Mesenchymal stem cell (in vitro differentiated cells and primary cell): ENCODE measurements around the gene STK32B.

ENCODE experiments used
- DNase-seq: peaks from one replicate; pipeline ENCODE4 v3.0.0-alpha.2; 2013
- H2AFZ ChIP-seq: one replicate; pipeline ENCODE4 v1.6.1; 2013; ENCODE audit warnings: low read depth, mild to moderate bottlenecking, control low read depth, inconsistent platforms, low read length, moderate library complexity
- H2AK5ac ChIP-seq: 2 replicates; pipeline ENCODE4 v1.6.1; 2013; ENCODE audit warnings: low read length, moderate library complexity, mild to moderate bottlenecking, inconsistent platforms; ENCODE audit not compliant: severe bottlenecking
- H2BK120ac ChIP-seq: one replicate; pipeline ENCODE4 v1.6.1; 2013; ENCODE audit warnings: low read depth, mild to moderate bottlenecking, inconsistent platforms, low read length, moderate library complexity
- H2BK12ac ChIP-seq, 2 experiments: one replicate each; pipeline ENCODE4 v1.6.1; 2013; ENCODE audit warnings: inconsistent platforms in 2 of 2, low read length in 2 of 2, mild to moderate bottlenecking in 2 of 2, moderate library complexity in 2 of 2, control low read depth in 1 of 2
- H2BK15ac ChIP-seq: one replicate; pipeline ENCODE4 v1.6.1; 2013; ENCODE audit warnings: mild to moderate bottlenecking, low read depth, inconsistent platforms; ENCODE audit not compliant: poor library complexity, severe bottlenecking
- H2BK5ac ChIP-seq: 2 replicates; pipeline ENCODE4 v1.6.1; 2013; ENCODE audit warnings: low read depth, mild to moderate bottlenecking, low read length, control low read depth, inconsistent platforms; ENCODE audit not compliant: poor library complexity, severe bottlenecking
- H3K14ac ChIP-seq, 2 experiments: one replicate each; pipeline ENCODE4 v1.6.1; 2013; ENCODE audit warnings: inconsistent platforms in 2 of 2, low read length in 2 of 2, control low read depth in 1 of 2, mild to moderate bottlenecking in 1 of 2, moderate library complexity in 1 of 2
- H3K18ac ChIP-seq, 2 experiments: one replicate each; pipeline ENCODE4 v1.6.1; 2013; ENCODE audit warnings: inconsistent platforms in 2 of 2, low read length in 2 of 2, control low read depth in 1 of 2, low read depth in 1 of 2, mild to moderate bottlenecking in 1 of 2
- H3K23ac ChIP-seq, 2 experiments: one replicate each; pipeline ENCODE4 v1.6.1; 2013; ENCODE audit warnings: inconsistent platforms in 2 of 2, low read length in 2 of 2, mild to moderate bottlenecking in 2 of 2, moderate library complexity in 2 of 2, control low read depth in 1 of 2
- H3K27ac ChIP-seq: 2 replicates; pipeline ENCODE4 v1.5.1; 2013; ENCODE audit warnings: mild to moderate bottlenecking, moderate library complexity, low read length, control low read depth, inconsistent platforms; ENCODE audit not compliant: poor library complexity, severe bottlenecking
- H3K27me3 ChIP-seq, 2 experiments: 2 replicates each; pipeline versions ENCODE4 v1.6.1 to v1.7.0; 2013; ENCODE audit warnings: low read length in 2 of 2, mild to moderate bottlenecking in 2 of 2, moderate library complexity in 2 of 2, control low read depth in 1 of 2, inconsistent platforms in 1 of 2; ENCODE audit not compliant: control insufficient read depth in 1 of 2, insufficient read depth in 1 of 2
- H3K36me3 ChIP-seq, 2 experiments: 2 replicates each; pipeline versions ENCODE4 v1.6.1 to v1.7.0; 2013; ENCODE audit warnings: low read length in 2 of 2, control low read depth in 1 of 2, inconsistent platforms in 1 of 2, low read depth in 1 of 2, mild to moderate bottlenecking in 1 of 2; ENCODE audit not compliant: insufficient read depth in 2 of 2, control insufficient read depth in 1 of 2
- H3K4ac ChIP-seq, 2 experiments: one replicate each; pipeline ENCODE4 v1.6.1; 2013; ENCODE audit warnings: inconsistent platforms in 2 of 2, low read length in 2 of 2, mild to moderate bottlenecking in 2 of 2, moderate library complexity in 2 of 2, control low read depth in 1 of 2, low read depth in 1 of 2
- H3K4me1 ChIP-seq: 2 replicates; pipeline ENCODE4 v1.6.1; 2013; ENCODE audit warnings: low read depth, low read length, control low read depth; ENCODE audit not compliant: control insufficient read depth, insufficient read depth
- H3K4me2 ChIP-seq: 2 replicates; pipeline ENCODE4 v1.6.1; 2013; ENCODE audit warnings: low read length, mild to moderate bottlenecking, inconsistent platforms; ENCODE audit not compliant: poor library complexity, severe bottlenecking
- H3K4me3 ChIP-seq, 2 experiments: 2 replicates each; pipeline versions ENCODE4 v1.5.1 to v1.7.0; 2013; ENCODE audit warnings: low read length in 2 of 2, mild to moderate bottlenecking in 2 of 2, control low read depth in 1 of 2, low read depth in 1 of 2; ENCODE audit not compliant: insufficient read depth in 1 of 2
- H3K79me1 ChIP-seq: replicated peaks from 2 replicates; pipeline ENCODE4 v1.6.1; 2013; ENCODE audit warnings: mild to moderate bottlenecking, control low read depth, low read length, inconsistent platforms; ENCODE audit not compliant: poor library complexity, severe bottlenecking
- H3K9ac ChIP-seq: 2 replicates; pipeline ENCODE4 v1.7.0; 2013; ENCODE audit warnings: mild to moderate bottlenecking, low read length, moderate library complexity
- H3K9me3 ChIP-seq: 2 replicates; pipeline ENCODE4 v1.7.0; 2013; ENCODE audit warnings: mild to moderate bottlenecking, low read length; ENCODE audit not compliant: control insufficient read depth
- H4K8ac ChIP-seq: one replicate; pipeline ENCODE4 v1.6.1; 2013; ENCODE audit warnings: inconsistent platforms, mild to moderate bottlenecking, low read length, moderate library complexity
- H4K91ac ChIP-seq: one replicate; pipeline ENCODE4 v1.6.1; 2013; ENCODE audit warnings: mild to moderate bottlenecking, low read length, inconsistent platforms
- WGBS: methylation state at CpG from one replicate; pipeline ENCODE4 v1.1.7; 2013; ENCODE audit warnings: mixed read lengths; 5-methylcytosine and 5-hydroxymethylcytosine counted together

The STK32B gene

GRCh38 chr4:5527211-5527610 is 475.9 kb downstream of the STK32B start:
- no peaks in the 10 kb centered on the region for H3K27me3 ChIP-seq
- H3K14ac ChIP-seq, result no peak overlapping the region
- H2BK15ac ChIP-seq, result no peak overlapping the region
- H2AFZ ChIP-seq, result no peak overlapping the region
- no peak overlapping the region for H3K4me3 ChIP-seq
- 50% methylated on average over 2 of the region's 3 CpGs for WGBS
- H3K23ac ChIP-seq, result no peak overlapping the region
- H3K18ac ChIP-seq, result no peak overlapping the region
- H2BK12ac ChIP-seq, result no peak overlapping the region
- no peak overlapping the region for H4K8ac ChIP-seq
- no peak overlapping the region for H3K4me2 ChIP-seq
- H3K79me1 ChIP-seq, result no peaks in the 10 kb centered on the region
- H3K9me3 ChIP-seq, result no peaks in the 10 kb centered on the region
- H2BK5ac ChIP-seq, result no peak overlapping the region
- peaks cover 14 to 46% of the 10 kb centered on the region in 2 experiments for H3K36me3 ChIP-seq
- no peak overlapping the region for H2BK120ac ChIP-seq
- H3K4ac ChIP-seq, result no peak overlapping the region
- H3K9ac ChIP-seq, result no peak overlapping the region
- no peaks in the 10 kb centered on the region for H3K4me1 ChIP-seq
- no peak overlapping the region for H3K27ac ChIP-seq
- H2AK5ac ChIP-seq, result no peak overlapping the region
- no peak overlapping the region for H4K91ac ChIP-seq
- DNase-seq, result no peak

- 100% methylated on average over 4 of the region's 4 CpGs for WGBS
- H3K4me3 ChIP-seq, result no peak overlapping the region
These were observed 476.8 kb downstream of the STK32B start for GRCh38 chr4:5528031-5528436.

GRCh38 chr4:5532100-5532499 is 480.8 kb downstream of the STK32B start:
- Histone ChIP-seq H3K27ac (no peak overlapping the region), H2AK5ac (no peak overlapping the region), H2AFZ (no peak overlapping the region), H2BK5ac (no peak overlapping the region), H3K4ac (no peak overlapping the region), H3K79me1 (no peaks in the 10 kb centered on the region), H2BK120ac (no peak overlapping the region), H3K4me2 (no peak overlapping the region), H4K8ac (no peak overlapping the region), H4K91ac (no peak overlapping the region), H2BK15ac (no peak overlapping the region), H3K36me3 (peaks cover 34 to 75% of the 10 kb centered on the region in 2 experiments), H3K9ac (no peak overlapping the region), H3K27me3 (no peaks in the 10 kb centered on the region), H3K23ac (no peak overlapping the region), H3K18ac (no peak overlapping the region), H3K14ac (no peak overlapping the region), H3K4me3 (no peak overlapping the region), H2BK12ac (no peak overlapping the region), H3K9me3 (peaks cover 3% of the 10 kb centered on the region), H3K4me1 (no peaks in the 10 kb centered on the region)
- no peak for DNase-seq
- 91% methylated on average over 2 of the region's 2 CpGs for WGBS

More at GRCh38 chr4:5528031-5528436, 476.8 kb downstream of the STK32B start:
- Histone ChIP-seq H3K23ac (no peak overlapping the region), H4K91ac (no peak overlapping the region), H3K9me3 (no peaks in the 10 kb centered on the region), H4K8ac (no peak overlapping the region), H3K4me2 (no peak overlapping the region), H2BK15ac (no peak overlapping the region), H3K79me1 (no peaks in the 10 kb centered on the region), H3K4ac (no peak overlapping the region), H3K36me3 (peaks cover 21 to 54% of the 10 kb centered on the region in 2 experiments), H2BK120ac (no peak overlapping the region), H3K27ac (no peak overlapping the region), H2BK12ac (no peak overlapping the region), H3K14ac (no peak overlapping the region), H2AFZ (no peak overlapping the region), H3K4me1 (no peaks in the 10 kb centered on the region), H3K27me3 (no peaks in the 10 kb centered on the region), H3K9ac (no peak overlapping the region), H3K18ac (no peak overlapping the region), H2AK5ac (no peak overlapping the region), H2BK5ac (no peak overlapping the region)
- peak; percentile 9 for DNase-seq

GRCh38 chr4:5539584-5539983 is 488.3 kb downstream of the STK32B start:
- Histone ChIP-seq H3K18ac (no peak overlapping the region), H3K9me3 (peaks cover 3% of the 10 kb centered on the region), H3K23ac (no peak overlapping the region), H4K91ac (no peak overlapping the region), H3K4me1 (no peaks in the 10 kb centered on the region), H4K8ac (no peak overlapping the region), H2BK15ac (no peak overlapping the region), H3K9ac (no peak overlapping the region), H3K4me3 (no peak overlapping the region), H3K36me3 (peaks cover 19 to 33% of the 10 kb centered on the region in 2 experiments), H3K4me2 (no peak overlapping the region), H2BK120ac (no peak overlapping the region), H3K14ac (no peak overlapping the region), H3K27me3 (no peaks in the 10 kb centered on the region), H2BK12ac (no peak overlapping the region), H2AFZ (no peak overlapping the region), H3K27ac (no peak overlapping the region), H2AK5ac (no peak overlapping the region), H3K4ac (no peak overlapping the region), H3K79me1 (no peaks in the 10 kb centered on the region), H2BK5ac (no peak overlapping the region)
- DNase-seq, result no peak
- WGBS, result 78% methylated on average over 1 of the region's 2 CpGs
